GM19099 (cell line): ENCODE data around the gene PTPRN2.

Experiments
- POLR2A ChIP-seq: IDR thresholded peaks from 3 replicates; pipeline ENCODE4 v1.6.1; 2011; ENCODE audit warnings: low read depth; ENCODE audit not compliant: insufficient read length; ENCODE audit errors: extremely low read depth

PTPRN2 gene

GRCh38 chr7:157609932-157610640, 977.5 kb downstream of the PTPRN2 start:
- TF ChIP-seq POLR2A: no peak

DNA sequence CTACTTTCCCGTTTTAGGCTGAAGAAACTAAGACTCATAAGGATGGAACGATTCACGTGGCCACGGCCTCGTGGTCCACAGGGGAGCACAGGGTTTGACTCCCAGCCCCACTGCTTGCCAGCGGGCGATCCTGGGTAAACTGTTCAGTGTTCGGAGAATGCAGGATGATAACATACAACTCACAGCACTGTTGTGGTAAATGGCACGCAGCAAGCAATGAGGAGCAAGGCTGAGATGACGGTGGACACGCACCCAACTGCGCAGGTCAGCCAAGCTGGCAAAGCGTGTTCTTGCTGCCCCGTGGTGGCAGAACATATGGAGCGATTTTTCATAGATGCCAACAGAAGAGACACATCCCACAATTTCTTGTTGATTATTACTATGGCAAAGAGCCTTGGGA, 978.1 kb downstream of the PTPRN2 start:
- no peak for TF ChIP-seq POLR2A

- no peak for TF ChIP-seq POLR2A
Observed at GRCh38 chr7:157607218-157607617, 980.4 kb downstream of the PTPRN2 start.

GRCh38 chr7:157606140-157606539, 981.5 kb downstream of the PTPRN2 start:
- TF ChIP-seq POLR2A: no peak

DNA sequence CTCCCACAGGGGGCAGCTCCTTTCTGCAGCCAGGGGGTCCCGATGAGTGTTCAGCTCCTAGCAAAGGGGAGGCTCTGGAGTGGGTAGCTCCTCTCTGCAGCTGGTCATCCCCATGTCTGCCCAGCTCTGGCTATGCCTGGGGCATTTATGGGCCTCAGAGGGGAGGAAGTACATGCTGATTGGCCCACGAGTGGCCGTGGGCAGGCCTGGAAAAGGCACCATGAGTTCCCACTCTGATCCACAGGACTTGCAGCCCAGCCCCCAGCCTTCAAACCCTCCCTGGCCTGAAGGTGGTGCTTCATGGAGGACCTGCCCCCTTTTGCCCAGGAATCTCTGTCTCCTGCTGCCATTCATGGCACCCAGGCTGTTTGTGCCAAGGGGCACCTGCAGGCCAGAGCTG, 982.0 kb downstream of the PTPRN2 start:
- TF ChIP-seq POLR2A: no peak

DNA sequence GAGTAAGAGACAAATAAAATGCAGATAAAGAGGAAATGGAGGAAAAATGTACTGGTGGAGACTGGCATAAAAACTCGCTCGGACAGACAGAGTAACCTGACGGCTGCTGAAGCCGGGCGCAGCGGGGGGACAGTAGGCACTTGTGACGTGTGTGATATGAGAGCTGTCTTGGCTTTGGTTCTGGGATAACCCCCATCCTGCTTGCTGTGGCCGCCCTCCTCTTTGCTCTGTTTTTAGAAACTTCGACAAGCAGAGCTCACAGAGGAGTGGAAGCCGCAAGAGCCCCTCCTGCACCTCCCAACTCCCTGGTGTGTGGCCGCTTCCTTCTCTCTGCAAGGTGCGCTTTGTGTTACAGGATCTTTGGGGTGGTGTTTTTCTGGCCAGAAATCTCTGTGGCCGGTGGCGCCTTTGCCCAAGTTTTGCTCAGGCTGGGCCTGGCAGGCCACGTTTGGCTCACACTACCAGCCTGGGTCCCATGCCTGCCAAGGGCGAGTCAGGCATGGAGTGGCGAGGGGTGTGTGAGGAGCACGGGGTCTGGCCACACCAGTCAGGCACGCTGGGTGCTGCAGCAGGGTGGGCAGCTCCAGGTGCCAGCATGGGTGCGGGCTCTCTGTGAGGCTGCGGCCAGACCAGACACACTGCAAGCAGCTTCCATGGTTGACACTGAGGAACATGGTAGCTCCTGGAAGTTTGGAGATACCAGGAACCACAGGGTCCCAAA, 982.8 kb downstream of the PTPRN2 start:
- no peak for TF ChIP-seq POLR2A

DNA sequence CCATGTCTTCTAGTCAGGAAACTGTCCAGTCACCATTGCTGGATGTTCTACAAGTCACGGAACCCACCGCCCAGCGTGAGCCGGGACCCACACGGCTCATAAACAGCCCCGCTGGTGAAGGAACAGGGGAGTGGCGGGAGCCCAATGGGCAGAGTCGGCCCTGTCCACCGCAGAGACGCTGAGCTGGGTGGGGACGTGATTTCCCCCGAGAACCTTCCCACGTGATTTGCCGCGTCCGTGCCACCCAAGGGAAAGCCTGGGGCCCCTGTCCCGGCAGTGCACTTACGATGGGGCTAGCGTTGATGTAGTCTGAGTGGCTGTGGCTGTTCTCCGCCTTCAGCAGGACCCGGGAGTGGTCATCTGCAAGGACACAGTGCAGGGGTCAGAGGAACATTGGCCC, 983.9 kb downstream of the PTPRN2 start:
- no peak for TF ChIP-seq POLR2A

- TF ChIP-seq POLR2A: no peak
Observed at GRCh38 chr7:157603005-157603404, 984.6 kb downstream of the PTPRN2 start.

- no peak for TF ChIP-seq POLR2A
Observed at GRCh38 chr7:157602581-157602980, 985.0 kb downstream of the PTPRN2 start.

DNA sequence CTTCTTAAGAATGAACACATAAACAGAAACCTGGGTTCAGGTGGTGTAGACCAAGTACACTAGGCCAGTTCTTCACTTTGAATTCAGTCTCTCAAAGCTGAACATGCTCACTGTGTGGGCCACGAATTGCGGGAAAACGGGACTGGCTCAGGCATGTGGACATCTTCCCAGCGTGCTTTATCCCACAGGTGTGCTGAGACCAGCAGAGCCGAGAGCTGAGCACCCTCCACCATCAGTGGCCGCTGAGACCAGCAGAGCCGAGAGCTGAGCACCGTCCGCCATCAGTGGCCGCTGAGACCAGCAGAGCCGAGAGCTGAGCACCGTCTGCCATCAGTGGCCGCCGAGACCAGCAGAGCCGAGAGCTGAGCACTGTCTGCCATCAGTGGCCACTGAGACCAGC, 985.5 kb downstream of the PTPRN2 start:
- no peak for TF ChIP-seq POLR2A

DNA sequence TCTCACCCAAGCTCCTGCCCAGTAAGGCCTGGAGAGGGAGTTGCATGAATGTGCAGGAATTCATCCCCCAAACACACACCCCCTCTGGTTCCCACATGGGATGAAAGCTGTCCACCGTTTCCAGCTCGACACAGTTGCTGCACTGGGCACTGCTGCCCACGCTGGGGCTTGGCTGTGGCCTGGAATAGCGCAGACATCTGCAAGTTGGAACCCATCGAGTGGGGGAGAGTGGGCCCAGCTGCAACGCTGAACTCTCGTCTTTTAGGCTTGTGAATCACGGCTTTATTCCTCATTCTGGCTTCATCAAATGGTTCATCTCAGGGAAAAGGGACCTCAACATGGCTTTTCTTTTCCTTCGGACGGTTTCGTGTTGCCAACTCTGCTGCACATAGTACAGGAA, 986.1 kb downstream of the PTPRN2 start:
- TF ChIP-seq POLR2A: no peak

- TF ChIP-seq POLR2A: no peak
Observed at GRCh38 chr7:157599491-157599890, 988.1 kb downstream of the PTPRN2 start.

- TF ChIP-seq POLR2A: no peak
Observed at GRCh38 chr7:157597562-157597961, 990.1 kb downstream of the PTPRN2 start.

DNA sequence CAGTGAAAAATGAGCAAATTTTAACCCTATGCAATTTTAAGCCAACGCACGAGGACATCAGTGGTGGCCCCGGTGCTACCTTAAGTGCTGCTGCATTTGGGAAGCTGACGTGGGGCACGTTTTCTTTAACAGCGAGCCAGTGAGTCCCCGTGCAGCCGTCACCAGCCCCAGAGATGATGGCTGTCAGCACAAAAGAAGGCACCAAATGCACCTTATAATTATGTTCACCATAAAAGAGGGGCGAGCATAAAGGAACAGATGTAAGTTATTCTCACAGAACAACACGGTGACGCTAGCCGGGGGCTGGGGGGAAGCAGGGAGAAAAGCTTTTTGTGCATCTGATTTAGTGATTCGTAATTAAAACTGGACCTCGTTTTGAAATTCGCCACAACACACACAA, 990.7 kb downstream of the PTPRN2 start:
- TF ChIP-seq POLR2A: no peak

DNA sequence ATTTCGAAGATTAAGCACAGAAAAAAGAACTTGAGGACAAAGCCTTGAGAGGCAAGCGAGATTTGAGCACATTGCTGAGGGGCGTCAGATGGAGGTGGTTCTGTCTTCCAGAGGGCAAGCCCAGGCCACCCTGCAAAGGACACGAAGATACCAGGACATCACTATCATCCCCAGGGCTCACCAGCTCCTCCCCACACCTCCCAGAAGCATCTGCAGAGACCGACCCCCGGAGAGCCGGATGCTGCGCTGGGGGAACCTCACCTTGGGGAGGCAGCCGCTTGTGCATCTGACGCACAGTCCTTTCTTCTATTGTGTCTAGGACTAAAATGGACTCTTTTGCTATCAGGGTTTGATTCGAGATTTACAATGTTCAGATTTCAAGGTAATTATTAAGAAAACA, 991.2 kb downstream of the PTPRN2 start:
- no peak for TF ChIP-seq POLR2A

DNA sequence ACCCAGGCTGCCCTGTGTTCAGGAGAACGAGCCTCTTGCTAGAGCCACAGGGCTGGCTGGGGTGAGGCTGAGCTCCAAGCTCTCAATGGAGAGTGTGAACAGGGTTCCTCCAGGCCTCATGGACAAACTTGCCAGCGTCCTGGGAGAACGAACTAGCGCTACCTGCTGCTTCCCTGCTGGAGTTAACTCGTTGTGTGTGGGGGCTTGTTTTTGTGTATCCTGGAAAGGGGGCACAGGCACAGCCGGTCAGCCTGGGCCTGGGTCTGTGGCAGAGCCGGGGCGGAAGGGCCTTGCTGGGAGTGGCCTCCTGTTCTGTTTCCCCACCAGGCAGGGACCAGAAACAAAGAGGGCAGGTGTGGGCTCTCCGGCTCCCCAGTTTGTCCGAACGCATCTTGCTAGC, 991.6 kb downstream of the PTPRN2 start:
- no peak for TF ChIP-seq POLR2A
